NCI-H446 treated with DMSO at 0.1 percent for 48 hours (cell line): ENCODE data around the gene SP100.
"Not testable (repeated sequence)": the region's sequence is repeated elsewhere in the genome, so short reads cannot be mapped to it uniquely, and the experiment has no call there.

ENCODE experiments used
- DNase-seq: peaks from one replicate; lab custom pipeline; 2025; lab: John Stamatoyannopoulos, UW

Gene SP100

DNA sequence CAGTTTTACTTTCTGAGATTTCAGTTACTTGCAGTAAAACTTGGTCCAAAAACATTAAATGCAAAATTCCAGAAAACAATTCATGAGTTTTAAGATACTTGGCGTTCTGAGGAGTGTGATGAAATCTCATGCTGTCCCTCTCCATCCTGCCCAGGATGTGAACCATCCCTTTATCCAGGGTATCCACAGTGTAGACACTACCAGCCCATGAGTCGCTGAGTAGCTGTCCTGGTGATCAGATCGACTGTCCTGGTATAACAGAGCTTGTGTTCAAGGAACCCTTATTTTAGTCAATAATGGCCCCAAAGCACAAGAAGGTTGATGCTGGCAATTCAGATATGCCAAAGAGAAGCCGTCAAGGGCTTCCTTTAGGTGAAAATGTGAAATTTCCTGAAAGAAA lies 3.2 kb downstream of the SP100 start:
- DNase-seq, result no peak

DNA sequence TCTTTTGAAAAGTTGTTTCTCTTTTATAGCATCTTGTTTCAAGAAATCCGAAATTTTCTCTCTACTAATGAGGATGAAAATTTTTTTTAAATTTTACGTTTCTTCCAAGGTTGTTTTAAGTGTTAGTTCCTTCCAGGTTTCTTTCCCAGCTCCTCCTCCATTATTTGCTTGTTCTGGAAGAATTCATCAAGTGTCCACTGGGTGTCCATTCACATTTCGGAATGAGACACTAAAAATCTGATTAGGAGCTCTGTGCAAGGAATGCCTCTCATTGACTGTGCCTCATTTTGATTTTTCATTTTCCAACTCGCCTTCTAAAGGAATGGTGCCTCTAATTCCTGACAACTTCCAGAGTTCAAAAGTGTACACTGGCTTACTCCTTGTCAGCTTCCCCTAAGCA lies 6.1 kb downstream of the SP100 start:
- no peak for DNase-seq

GRCh38 chr2:230423851-230424458 lies 8.0 kb downstream of the SP100 start:
- no peak for DNase-seq

DNA sequence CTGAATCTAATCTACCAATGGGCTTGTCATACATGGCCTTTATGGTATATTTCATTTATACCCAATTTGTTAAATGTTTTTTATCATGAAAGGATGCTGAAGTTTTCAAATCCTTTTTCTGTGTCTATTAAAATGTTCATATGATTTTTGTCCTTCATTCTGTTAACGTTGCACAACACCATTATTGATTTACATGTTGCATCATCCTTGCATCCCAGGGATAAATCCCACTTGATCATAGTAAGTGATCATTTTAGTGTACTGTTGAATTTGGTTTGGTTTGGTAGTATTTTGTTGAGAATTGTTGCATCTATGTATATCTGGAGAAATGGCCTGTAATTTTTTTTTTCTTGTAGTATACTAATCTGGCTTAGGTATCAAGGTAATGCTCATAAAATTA lies 9.4 kb downstream of the SP100 start:
- no peak for DNase-seq

- DNase-seq, result no peak
These were observed 13.5 kb downstream of the SP100 start for GRCh38 chr2:230429513-230429912.

GRCh38 chr2:230430957-230431910 lies 15.2 kb downstream of the SP100 start:
- no peak for DNase-seq

DNA sequence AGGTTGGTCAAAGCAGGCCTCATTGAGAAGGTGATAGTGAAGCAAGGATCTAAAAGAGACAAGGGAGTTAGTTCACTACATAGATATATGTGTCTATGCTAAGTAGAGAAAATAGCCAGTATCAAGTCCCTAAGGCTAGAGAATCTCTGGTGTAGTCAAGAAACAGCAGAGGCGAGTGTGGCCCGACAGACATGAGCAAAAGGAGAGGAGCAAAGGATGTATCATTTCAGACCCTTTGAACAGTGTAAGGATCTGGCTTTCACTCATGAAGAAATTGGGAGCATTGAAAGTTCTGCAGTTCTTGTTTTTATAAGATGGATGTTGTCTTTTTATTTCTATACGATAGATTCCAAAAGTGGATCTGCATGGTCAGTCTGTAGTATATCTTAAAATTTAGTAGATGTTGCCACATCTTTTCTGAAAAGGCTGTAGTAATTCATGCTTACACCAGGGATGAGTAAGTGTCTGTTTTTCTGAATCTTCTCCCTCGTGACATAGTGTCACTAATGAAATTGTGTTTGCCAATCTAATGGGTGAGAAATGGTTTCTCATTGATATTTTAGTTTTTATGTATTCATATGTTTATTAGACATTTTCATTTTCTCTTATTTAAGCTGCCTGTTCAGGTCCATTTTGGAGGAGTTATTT lies 18.8 kb downstream of the SP100 start:
- no peak for DNase-seq

GRCh38 chr2:230435431-230435830 lies 19.4 kb downstream of the SP100 start:
- no peak for DNase-seq

DNA sequence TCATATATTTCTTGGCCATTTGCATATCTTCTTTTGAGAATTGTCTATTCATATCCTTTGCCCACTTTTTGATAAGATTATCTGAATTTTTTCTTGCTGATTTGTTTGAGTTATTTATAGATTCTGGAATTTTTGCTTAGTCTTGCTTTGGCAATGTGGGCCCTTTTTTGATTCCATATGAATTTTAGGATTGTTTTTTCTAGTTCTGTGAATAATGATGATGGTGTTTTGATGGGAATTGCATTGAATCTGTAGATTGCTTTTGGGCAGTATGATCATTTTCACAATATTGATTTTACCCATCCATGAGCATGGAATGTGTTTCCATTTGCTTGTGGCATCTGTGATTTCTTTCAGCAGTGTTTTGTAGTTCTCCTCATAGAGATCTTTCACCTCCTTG lies 23.1 kb downstream of the SP100 start:
- DNase-seq, result not testable (repeated sequence)

GRCh38 chr2:230439590-230439989 lies 23.6 kb downstream of the SP100 start:
- no peak for DNase-seq

DNA sequence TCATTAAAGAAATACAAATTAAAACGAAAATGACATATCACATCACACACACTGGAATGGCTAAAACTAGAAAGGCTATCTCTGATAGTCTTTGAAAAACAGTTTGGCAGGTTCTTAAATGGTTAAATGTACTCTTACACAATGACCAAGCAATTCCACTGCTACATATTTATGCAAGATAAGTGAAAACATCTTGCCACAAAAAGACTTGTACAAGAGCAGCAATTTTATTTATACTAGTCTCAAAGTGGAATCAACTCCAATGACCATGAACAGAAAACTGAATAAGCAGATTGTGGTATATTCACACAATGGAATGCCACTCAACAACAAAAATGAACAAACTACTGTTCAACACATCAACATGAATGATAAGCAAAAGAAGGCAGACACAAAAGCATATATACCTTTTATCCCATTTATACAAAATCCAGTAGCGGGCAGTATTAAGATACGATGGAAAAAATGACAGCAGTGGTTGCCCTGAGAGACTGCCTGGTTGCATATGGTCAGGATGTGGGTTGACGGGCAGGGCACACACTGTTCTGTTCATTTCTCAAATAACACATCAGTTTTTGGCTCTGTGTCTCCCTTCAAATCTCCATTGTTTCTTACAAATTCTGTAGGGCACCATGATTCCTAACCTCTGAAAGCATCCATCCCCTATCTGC lies 25.4 kb downstream of the SP100 start:
- no peak for DNase-seq

DNA sequence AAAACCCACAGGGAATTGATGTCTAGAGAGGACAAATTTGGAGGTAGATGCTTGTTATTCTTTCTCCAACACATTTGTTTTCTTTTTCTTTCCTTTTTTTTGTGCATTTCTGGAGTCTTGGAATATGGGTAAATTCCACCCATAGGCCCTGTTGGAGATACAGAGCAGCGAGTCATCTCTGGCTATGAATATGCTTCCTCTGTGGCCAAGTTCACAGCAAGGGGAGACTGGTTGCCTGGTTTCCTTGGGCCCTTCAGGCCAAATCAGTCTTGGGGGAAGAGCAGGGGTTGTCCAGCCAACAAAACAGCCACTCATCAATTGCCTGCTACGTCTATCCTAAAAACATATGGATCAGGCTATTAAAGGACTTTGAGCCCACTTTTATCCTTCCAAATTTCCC lies 27.5 kb downstream of the SP100 start:
- DNase-seq, result no peak

DNA sequence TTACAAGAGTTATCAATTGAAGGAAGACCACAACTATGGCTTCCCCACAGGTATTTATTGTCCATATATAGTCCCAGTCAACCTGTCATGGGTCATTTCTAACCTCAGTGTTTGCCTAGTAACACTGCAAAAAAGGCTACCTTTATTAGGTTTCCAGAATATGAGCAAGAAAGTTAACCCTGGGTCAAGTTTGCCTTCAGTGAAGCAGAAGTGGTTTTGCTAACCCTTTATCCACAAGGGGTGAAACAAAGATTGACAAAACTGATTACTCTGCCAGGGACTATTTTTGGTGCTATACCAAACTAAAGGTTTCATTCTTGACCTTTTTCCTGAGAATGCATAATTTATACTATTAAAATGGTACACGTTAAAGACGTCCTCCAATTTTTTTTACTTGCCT lies 28.8 kb downstream of the SP100 start:
- no peak for DNase-seq

DNA sequence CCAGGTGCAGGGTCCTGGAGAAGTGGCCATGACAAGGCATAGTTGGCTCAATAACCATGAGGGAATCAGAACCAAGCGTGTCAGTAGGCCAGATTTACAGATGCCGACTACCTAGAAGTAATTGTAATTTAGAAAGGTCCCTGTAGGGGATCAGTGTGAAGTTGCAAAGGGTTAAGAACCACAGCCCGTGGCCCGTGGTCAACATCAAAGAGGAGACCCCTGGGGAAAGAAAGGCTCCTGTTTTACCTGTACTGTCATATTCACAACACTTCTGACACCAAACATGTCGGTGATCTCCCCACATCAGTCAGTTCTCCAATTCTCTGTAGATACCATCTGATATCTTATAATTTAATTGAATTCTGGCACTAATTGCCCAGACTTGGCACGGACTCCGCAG lies 31.0 kb downstream of the SP100 start:
- no peak for DNase-seq

DNA sequence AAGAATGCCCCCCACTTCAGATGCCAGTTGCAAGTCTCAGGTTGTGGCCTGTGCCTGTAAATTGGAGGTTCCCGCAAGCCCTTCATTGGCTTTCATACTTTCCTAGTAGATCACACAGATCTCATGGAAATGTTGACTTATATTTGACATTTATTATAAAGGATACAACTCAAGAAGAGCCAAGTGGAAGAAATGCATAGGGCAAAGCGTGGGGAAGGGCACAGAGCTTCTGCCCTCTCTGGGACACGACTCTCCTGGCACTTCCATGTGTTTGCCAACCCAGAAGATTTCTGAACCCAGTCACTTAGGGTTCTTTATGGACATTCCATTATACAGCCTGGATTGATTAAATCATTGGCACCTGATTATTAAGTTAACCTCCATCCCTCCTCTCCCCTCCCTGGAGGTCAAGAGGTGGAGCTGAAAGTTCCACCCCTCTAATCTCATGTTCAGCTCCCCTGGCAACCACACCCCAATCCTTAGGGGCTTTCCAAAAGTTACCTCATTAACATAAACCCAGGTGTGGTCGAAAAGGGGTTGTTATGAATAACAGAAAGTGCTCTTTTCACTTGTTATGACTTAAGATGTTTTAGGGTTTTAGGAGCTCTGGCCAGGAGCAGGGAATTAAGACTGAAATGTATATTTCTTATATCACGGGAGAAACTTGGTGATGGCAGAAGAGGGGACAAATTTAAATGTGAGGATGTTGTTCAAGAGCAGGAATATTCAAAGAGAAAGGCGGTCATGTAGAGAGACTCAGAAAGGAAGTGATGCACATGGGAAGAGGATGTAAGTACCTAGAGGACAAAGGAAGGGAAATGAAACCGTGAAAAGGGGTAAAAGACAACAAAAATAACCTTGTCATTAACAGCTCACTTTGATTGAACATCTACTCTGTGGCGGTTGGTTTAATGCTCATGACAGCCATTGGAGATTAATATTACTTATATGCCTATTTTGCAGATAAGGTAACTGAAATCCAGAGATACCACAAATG lies 31.8 kb downstream of the SP100 start:
- DNase-seq, result no peak

- DNase-seq, result no peak
These were observed 34.0 kb downstream of the SP100 start for GRCh38 chr2:230449901-230450467.

- DNase-seq, result no peak
These were observed 37.0 kb downstream of the SP100 start for GRCh38 chr2:230453006-230453405.

DNA sequence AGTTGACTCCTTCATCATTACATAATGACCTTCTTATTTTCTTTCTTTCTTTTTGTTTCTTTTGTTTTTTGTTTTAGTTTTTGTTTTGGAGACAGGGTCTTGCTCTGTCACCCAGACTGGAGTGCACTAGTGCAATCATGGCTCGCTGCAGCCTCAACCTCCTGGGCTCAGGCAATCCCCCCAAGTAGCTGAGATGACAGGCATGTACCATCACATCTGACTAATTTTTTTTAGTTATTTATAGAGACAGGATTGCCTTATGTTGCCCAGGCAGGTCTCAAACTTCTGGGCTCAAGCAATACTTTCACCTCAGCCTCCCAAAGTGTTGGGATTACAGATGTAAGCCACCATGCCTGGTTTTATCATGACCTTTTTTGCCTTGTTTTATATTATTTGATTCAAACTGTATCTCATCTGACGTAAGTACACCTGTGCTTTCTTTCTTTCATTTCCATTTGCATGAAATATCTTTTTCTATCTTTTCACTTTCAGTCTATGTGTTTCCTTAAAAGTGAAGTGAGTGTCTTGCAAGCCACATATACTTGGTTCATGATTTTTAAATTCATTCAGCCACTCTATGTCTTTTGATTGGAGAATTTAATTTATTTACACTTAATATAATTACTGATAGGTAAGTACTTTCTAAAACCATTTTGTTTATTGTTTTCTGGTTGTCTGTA lies 39.1 kb downstream of the SP100 start:
- no peak for DNase-seq

GRCh38 chr2:230457073-230457768 lies 41.2 kb downstream of the SP100 start:
- DNase-seq, result no peak

GRCh38 chr2:230457793-230458192 lies 41.8 kb downstream of the SP100 start:
- DNase-seq, result no peak
